ENCODE measurements around the gene RICTOR.

GRCh38 chr5:38999037-38999436 is 75.2 kb downstream of the RICTOR start:
- TF ChIP-seq FOXA1 (IDR thresholded peaks at IDR 0.05) (no peak), BHLHE40 (IDR thresholded peaks at IDR 0.05; ENCODE audit: borderline replicate concordance) (no peak), L3MBTL2 (conservative IDR thresholded peaks at IDR 0.05) (no peak), SUZ12 (IDR thresholded peaks at IDR 0.05) (no peak), PKNOX1 (IDR thresholded peaks at IDR 0.05) (no peak)

All from HEK293T (cell line).